Activated naive CD4-positive, alpha-beta T cell treated with anti-CD3 and anti-CD28 coated beads, Interleukin-2, amount 10 ng/mL, durations not matched to agents 5 hours and 36 hours (primary cell): Measurements from ENCODE around the gene EDC3. TPM values are rescaled to one million over a fixed set of nuclear protein-coding genes. Genes with fewer than 3 reads are reported as not detected.

Source experiments
- total RNA-seq, 2 experiments: library from RNA; stranded (reverse); gene quantifications; one replicate each; pipeline ENCODE4 v1.2.3, GENCODE V29; 2021

The EDC3 gene, protein sequence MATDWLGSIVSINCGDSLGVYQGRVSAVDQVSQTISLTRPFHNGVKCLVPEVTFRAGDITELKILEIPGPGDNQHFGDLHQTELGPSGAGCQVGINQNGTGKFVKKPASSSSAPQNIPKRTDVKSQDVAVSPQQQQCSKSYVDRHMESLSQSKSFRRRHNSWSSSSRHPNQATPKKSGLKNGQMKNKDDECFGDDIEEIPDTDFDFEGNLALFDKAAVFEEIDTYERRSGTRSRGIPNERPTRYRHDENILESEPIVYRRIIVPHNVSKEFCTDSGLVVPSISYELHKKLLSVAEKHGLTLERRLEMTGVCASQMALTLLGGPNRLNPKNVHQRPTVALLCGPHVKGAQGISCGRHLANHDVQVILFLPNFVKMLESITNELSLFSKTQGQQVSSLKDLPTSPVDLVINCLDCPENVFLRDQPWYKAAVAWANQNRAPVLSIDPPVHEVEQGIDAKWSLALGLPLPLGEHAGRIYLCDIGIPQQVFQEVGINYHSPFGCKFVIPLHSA
- total RNA-seq: 10 to 100 TPM; 37.0 to 38.7 TPM

DNA sequence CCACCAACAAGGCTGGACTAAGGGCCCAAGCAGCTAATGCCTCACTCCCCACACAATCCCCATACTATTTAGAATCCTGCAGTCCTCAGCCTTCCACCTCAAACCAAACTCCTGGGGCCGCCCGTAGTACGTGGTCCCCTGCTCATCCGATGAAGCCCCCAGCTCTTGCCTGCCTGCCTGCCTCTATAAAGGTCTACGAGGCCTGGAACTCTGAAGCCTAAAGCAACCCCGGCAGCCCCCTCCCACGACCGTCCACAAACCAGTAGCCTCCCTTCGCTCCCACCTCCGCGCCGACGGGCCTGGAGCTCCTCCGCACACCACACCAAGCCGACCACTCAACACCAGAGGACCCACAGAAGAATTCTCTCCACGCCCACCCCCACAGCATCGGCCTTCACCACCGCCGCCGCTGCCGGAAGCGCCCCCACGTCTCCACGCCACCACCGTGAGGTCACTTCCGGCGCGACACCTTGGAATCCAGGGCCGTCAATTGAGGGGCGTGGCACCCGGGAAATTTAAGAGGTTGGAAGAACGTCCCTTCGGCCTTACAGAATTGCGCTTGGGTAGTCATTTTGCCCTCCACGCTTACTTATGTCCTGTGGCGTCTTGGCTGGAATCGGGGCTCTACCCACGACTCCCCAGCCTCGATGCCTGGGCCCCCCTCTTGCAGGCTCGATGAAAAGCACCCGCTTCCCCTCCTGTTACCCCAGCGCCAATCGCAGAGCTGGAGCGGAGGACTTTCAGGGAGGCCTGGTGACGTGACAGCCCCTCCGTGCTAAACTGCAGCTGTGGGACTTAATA, at the start of gene EDC3:
Gene EDC3, minus strand, starts transcription at position 428 of the 801 bp plus-strand sequence. CDS start 20,900 bp downstream, outside the sequence.

DNA sequence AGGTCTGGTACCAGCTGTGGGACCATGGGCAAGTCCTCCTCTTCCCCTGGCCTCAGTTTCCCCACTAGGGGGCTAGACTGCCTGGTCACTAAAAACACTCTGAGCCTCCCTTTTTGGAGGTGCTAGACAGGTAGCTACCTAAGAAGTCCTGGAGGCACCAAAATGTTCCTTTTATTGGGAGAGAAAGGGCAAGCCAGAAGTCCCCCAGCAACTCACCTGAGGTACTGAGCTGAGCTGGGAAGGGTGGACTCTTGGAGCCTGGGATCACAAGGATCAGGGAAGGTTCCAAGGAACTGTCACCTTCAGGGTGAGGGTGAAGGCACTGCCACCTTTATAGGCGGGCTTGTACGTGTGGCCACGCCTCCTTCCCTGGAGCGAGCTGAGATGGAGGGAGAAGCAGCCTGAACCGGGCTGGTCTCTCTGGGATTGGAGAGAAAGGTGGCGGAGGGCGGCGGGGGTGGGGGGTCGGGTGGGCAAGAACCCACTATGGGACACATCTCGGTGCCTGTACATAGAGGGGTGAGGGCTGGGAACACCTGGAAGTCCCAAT, 29.5 kb upstream of the EDC3 start, which contains the start of gene CYP1A1:
Gene CYP1A1, minus strand, starts transcription at position 304 of the 550 bp plus-strand sequence. CDS start 2,431 bp downstream, outside the sequence.

DNA sequence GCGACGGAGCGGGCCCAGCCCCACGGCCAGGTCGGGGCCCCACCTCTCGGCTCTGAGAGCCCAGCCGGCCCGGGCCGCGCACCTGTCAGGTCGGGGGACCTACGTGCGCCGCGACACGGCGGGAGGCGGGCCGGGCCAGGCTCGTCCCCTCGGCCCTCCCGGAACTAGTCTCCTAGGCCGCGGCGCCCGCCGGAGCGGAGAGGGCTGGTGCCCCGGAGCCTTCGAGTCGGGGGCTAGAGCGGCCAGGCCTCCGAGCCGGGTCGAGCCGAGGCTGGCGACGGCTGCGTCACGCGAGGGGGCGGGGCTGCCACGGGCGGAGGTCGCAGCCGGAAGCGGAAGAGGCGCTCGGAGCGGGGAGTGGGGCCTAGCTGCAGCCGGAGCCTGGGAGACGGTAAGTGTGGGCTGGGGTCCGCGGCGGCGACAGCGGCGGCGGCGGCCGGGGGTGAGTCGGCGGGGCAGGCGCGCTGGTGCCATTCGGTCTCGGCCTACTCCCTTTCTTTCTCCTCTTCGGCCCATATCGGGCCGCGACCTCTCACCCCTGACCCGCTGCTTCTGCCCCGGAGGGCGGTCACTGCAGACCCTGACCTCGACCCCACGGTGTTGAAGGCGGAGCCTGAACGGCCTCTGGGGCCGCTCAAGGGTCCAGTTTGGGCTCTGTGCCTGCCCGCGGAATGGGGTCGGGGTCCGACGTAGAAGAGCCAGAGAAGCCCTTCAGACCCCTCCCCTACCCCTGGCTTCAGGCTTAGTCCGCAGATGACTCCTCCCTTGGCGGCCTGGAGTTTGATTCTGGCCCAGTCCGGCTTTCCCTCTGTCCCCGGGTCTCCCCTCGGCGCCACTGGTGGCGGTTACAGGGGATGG, 80.1 kb downstream of the EDC3 start, which contains the start of gene CLK3:
Gene CLK3, plus strand, starts transcription at position 329 of the 858 bp plus-strand sequence. CDS start 3,361 bp downstream, outside the sequence.

Other genes with a start within 250 kb of the EDC3 start
- 10 to 100 TPM; 51.2 to 61.7 TPM for gene UBL7, start 234.9 kb downstream of the EDC3 start, total RNA-seq
- gene ARID3B, start 154.8 kb downstream of the EDC3 start, total RNA-seq: 10 to 100 TPM; 36.5 to 39.2 TPM
- 100 to 1,000 TPM; 122 to 125 TPM for gene CLK3, start 80.2 kb downstream of the EDC3 start, total RNA-seq
- 1 to 10 TPM; 5.6 to 6.0 TPM for gene CYP1A1, start 29.5 kb upstream of the EDC3 start, total RNA-seq
- not detected for gene CYP1A2, start 52.8 kb upstream of the EDC3 start, total RNA-seq
- gene CSK, start 86.1 kb upstream of the EDC3 start, total RNA-seq: 100 to 1,000 TPM; 313 to 324 TPM
- under 1 TPM; 0.38 to 0.67 TPM for gene LMAN1L, start 116.8 kb upstream of the EDC3 start, total RNA-seq
- gene CPLX3, start 130.6 kb upstream of the EDC3 start, total RNA-seq: under 1 TPM in 1 of 2 experiments, not detected in 1; 0.12 TPM
- 10 to 100 TPM; 67.0 to 71.4 TPM for gene ULK3, start 147.1 kb upstream of the EDC3 start, total RNA-seq
- gene SCAMP2, start 177.3 kb upstream of the EDC3 start, total RNA-seq: 100 to 1,000 TPM; 106 to 111 TPM
- 10 to 100 TPM; 94.1 to 99.3 TPM for gene MPI, start 194.0 kb upstream of the EDC3 start, total RNA-seq
- gene FAM219B, start 210.8 kb upstream of the EDC3 start, total RNA-seq: 10 to 100 TPM; 83.6 to 89.5 TPM
- 100 to 1,000 TPM; 209 to 216 TPM for gene COX5A, start 242.0 kb upstream of the EDC3 start, total RNA-seq